ENCODE data around the gene MAN1C1.

MAN1C1 gene

GRCh38 chr1:25744140-25744581 lies 127.6 kb downstream of the MAN1C1 start:
- no peak for DNase-seq

GRCh38 chr1:25744636-25745425 lies 128.2 kb downstream of the MAN1C1 start:
- DNase-seq: no peak

GRCh38 chr1:25746299-25747045 lies 129.9 kb downstream of the MAN1C1 start:
- DNase-seq: no peak

- DNase-seq: no peak
Measured at GRCh38 chr1:25747046-25747719, 130.6 kb downstream of the MAN1C1 start.

GRCh38 chr1:25748531-25749205 lies 132.1 kb downstream of the MAN1C1 start:
- DNase-seq: peak; percentile 30

- DNase-seq: no peak
Measured at GRCh38 chr1:25750923-25751605, 134.5 kb downstream of the MAN1C1 start.

GRCh38 chr1:25754470-25755181 lies 138.0 kb downstream of the MAN1C1 start:
- no peak for DNase-seq

GRCh38 chr1:25755475-25756125 lies 139.0 kb downstream of the MAN1C1 start:
- no peak for DNase-seq

- DNase-seq: no peak
Measured at GRCh38 chr1:25756215-25756614, 139.6 kb downstream of the MAN1C1 start.

GRCh38 chr1:25757151-25757845 lies 140.7 kb downstream of the MAN1C1 start:
- DNase-seq: no peak

- no peak for DNase-seq
Measured at GRCh38 chr1:25757846-25758185, 141.2 kb downstream of the MAN1C1 start.

- no peak for DNase-seq
Measured at GRCh38 chr1:25758466-25759070, 142.0 kb downstream of the MAN1C1 start.

GRCh38 chr1:25760122-25760719 lies 143.6 kb downstream of the MAN1C1 start:
- no peak for DNase-seq

GRCh38 chr1:25760871-25761270 lies 144.3 kb downstream of the MAN1C1 start:
- DNase-seq: no peak

- DNase-seq: no peak
Measured at GRCh38 chr1:25763493-25763892, 146.9 kb downstream of the MAN1C1 start.

- no peak for DNase-seq
Measured at GRCh38 chr1:25765136-25765922, 148.7 kb downstream of the MAN1C1 start.

- DNase-seq: no peak
Measured at GRCh38 chr1:25765923-25766589, 149.5 kb downstream of the MAN1C1 start.

GRCh38 chr1:25766721-25767436 lies 150.3 kb downstream of the MAN1C1 start:
- DNase-seq: no peak

Measured in NCI-H2029 treated with DMSO at 0.1 percent for 48 hours (cell line).